ENCODE measurements around the gene SYF2.
"Not testable (repeated sequence)": the region's sequence is repeated elsewhere in the genome, so short reads cannot be mapped to it uniquely, and the experiment has no call there.

The SYF2 gene

DNA sequence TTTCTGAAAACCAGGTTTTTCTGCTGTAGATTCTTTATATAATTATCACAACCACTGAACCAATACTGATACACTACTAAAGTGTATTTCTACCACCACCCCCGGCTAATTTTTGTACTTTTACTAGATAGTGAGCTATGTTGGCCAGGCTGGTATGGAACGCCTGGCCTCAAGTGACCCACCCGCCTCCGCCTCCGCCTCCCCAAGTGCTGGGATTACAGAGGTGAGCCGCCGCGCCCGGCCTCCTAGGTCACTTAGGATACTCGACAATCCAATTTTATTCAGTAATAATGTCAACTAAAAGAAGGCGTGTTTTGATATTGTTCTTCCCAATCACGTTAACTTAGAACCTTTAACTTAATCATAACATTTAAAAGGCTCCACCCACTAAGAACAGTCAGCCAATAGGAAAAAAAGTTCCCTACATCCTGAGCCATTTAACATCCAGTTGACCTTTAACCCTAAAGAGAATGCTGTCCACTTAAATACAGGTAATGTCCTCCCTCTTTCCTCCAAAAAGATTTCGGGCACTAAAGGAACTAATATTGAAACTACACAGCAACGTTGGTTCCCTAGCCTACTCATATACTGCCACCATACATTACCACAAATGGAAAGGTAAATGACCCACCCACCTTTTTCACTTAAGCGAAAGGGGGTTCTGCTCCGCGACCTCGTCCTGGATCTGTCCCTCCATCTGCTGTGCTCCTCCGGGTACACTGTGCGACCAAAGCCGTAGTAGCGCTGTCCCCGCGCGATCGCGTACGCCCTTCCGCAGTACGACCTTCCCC, 13.7 kb upstream of the SYF2 start:
- DNase-seq = peak; percentile 26

GRCh38 chr1:25245393-25245792, 13.1 kb upstream of the SYF2 start:
- DNase-seq = no peak

DNA sequence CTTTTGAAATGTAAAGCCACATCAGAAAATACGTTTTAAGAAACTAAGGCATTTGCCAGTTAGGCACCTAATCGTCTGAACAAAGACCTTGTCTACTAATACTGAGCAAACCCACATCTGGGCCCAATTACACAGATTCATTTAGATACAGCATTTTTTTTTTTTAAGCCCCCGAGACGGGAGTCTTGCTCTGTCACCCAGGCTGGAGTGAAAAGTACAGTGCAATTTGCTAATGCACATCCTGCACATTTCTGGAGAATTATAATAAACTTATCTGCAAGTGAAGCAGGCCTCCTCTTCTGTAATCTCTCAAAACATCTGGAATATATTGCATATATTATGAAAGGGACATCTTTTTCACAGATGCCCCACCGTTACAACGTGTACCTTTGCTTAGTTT, 11.6 kb upstream of the SYF2 start:
- no peak for DNase-seq

- DNase-seq = peak; percentile 93
Measured at GRCh38 chr1:25239681-25240541, 7.6 kb upstream of the SYF2 start.

DNA sequence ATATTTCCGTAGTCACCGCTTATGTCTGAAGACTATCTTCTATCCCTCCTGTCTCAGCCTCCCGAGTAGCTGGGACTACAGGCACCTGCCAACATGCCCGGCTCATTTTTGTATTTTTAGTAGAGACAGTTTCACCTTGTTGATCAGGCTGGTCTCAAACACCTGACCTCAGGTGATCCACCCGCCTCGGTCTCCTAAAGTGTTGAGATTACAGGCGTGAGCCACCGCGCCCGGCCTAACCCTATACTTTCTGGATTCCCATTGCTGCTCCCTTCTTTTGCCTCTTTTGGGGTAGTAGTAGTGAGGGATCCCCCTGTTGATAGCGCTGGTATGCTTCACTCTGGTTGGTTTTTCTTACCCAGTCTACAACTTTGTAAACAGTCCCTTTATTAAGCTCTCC, 5.7 kb upstream of the SYF2 start:
- DNase-seq = no peak

GRCh38 chr1:25236261-25236660, 4.0 kb upstream of the SYF2 start:
- DNase-seq = not testable (repeated sequence)

- DNase-seq = not testable (repeated sequence)
Measured at GRCh38 chr1:25235411-25235810, 3.1 kb upstream of the SYF2 start.

DNA sequence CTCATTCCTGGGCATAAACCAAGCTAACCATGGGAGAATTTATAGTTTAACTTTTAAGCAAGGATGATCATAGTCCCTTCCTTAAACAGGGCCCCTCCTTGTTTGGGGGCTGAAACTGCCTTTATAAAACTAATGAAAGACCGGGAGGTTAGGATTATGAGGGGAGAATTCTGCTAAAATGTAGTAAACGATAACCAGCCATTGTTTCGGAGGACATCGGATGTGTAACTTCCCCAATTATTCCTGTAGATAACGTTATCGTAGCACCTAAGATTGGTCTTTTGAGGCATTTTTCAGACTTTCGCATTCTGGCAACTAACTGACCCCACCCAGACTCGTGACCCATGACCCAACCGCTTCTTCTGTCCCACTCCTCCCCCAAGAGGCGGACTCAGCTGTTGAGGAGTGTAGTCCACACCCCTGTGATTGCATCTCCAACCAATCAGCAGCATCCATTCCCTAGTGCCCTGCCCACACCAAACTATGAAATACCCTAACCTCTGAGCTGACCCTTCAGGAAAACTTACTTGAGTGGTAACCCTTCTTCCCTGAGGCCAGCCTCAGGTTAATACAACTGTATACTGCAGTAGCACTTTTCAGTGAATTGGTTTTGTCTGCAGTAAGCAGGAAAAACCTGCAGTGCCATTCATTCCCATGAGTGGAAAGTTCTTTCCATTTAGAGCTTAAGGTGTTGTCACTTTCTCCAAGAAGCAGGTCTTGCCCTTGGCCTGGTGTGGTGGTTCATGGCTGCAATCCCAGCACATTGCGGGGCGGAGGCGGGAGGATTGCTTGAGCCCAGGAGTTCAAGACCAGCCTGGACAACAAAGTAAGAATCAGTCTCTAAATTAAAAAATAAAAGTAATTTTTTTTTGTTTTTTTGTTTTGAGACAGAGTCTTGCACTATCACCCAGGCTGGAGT, 823 bp upstream of the SYF2 start:
- peak; percentile 17 for DNase-seq

DNA sequence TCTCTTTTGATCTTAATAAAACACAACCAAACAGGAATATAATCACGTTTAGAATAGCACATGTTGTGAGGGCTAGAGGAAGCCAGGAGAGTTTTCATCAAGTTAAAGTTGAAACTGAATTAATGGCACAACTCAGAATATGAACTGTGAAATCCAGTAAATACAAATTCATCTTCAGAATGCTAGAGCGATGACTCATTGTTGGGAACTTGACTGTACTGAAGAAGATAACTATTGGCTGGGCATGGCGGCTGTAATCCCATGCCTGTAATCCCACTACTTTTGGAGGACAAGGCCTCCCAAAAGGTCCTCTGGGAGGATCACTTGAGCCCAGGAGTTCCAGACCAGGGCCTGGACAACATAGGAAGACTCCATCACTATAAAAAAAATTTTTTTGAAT, 8.8 kb downstream of the SYF2 start:
- no peak for DNase-seq

GRCh38 chr1:25222606-25223005, 9.7 kb downstream of the SYF2 start:
- DNase-seq = no peak

DNA sequence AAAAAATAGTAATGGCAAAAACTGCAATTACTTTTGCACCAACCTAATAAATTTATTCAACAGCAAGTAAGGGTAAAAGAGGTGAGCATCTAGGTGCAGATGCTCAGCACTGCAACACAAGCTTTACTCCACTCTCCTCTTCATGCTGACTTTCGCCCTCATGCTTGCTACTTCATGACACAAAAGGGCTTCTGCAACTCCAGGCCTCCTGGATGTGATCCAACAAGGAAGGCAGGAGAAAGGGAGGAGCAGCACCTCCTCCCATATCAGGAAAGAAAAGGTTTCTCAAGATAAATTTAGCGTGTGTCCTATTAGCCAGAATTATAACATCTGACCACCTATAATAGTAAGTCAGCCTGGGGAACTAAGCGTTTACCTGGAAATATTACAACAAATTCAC, 11.6 kb downstream of the SYF2 start:
- DNase-seq = no peak

DNA sequence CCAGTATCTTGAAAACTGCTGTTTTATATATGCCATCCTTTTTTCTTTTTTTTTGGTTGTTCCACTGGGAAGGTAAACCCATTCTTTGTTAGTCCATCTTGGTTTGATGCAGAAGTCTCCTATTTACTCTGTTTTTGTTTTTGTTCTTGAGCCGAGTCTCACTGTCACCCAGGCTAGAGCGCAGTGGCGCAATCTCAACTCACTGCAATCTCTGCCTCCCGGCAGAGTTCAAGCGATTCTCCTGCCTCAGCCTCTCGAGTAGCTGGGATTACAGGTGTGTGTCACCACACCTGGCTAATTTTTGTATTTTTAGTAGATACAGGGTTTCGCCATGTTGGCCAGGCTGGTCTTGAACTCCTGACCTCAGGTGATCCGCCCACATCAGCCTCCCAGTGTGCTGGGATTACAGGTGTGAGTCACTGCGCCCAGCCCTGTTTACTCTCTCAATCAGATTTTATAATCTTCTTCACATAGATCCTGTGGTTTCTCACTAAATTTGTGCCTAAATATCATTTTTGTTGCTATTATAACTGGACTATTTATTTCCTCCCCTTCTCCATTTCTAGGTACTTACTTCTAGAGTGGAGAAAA, 12.5 kb downstream of the SYF2 start:
- no peak for DNase-seq

- no peak for DNase-seq
Measured at GRCh38 chr1:25217598-25218232, 14.6 kb downstream of the SYF2 start.

DNA sequence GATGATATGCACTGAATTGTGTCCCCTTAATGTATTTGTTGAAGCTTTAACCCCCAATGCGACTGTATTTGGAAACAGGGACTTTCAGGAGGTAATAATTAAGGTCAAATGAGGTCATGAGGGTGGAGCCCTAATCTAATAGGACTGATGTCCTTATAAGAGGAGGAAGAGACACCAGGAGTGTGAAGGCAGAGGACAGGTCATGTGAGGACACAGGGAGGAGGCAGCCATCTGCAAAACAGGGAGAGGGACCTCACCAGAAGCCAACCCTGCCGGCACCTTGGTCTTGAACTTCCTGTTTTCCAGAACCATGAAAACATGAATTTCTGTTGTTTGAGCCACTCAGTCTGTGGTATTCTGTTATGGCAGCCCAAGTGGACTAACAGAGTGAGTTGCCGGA, 15.3 kb downstream of the SYF2 start:
- DNase-seq = no peak

- no peak for DNase-seq
Measured at GRCh38 chr1:25216123-25216522, 16.2 kb downstream of the SYF2 start.

- no peak for DNase-seq
Measured at GRCh38 chr1:25212725-25213124, 19.6 kb downstream of the SYF2 start.

GRCh38 chr1:25210728-25211127, 21.6 kb downstream of the SYF2 start:
- no peak for DNase-seq

- DNase-seq = no peak
Measured at GRCh38 chr1:25209516-25209915, 22.8 kb downstream of the SYF2 start.

GRCh38 chr1:25208561-25209222, 23.6 kb downstream of the SYF2 start:
- no peak for DNase-seq

GRCh38 chr1:25208092-25208491, 24.2 kb downstream of the SYF2 start:
- DNase-seq = no peak

DNA sequence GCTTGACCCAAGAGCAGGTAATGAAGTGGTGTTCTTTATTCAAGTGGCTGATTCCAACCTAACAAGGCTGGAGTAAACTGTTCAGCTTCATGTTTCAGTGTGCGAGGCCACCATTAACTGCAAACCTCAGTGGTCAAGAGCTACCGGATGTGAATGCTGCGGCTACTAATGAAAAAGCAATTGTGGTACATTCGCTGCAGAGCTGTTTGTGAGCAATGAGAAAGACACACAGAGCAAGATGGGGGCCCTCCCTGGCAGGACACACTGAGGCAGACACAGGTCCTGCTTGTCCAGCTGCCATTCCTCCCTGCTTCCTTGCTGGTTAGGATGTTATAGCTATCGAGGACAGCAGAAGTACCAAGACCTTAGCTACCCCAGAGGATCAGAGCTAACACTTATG, 26.1 kb downstream of the SYF2 start:
- DNase-seq = no peak

DNA sequence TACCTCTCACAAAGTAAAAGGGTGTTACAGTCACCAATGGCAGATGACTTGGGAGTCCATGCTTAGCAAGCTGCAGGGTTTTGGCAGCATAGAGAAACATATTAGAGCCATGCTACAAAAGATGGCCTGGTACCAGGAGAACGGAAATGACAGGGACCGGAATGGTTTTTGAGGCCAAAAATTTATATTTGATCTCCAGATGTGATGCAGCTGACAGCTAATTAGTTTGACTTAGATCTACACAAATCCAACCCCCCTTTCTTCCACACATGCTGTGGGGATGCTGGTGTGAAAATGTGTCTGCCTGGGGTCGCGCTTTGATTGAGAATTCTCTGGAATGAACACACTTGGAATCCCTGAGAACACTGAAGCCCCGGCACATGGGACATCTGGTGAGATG, 26.5 kb downstream of the SYF2 start:
- no peak for DNase-seq

Measured in NCI-H1105 treated with DMSO at 0.1 percent for 48 hours (cell line).